ENCODE measurements around the gene IRF2BPL. TPM values are rescaled to one million over a fixed set of nuclear protein-coding genes. Genes with fewer than 3 reads are reported as not detected.
"Not testable (repeated sequence)": the region's sequence is repeated elsewhere in the genome, so short reads cannot be mapped to it uniquely, and the experiment has no call there.

IRF2BPL gene
- total RNA-seq, 1 experiment from 2014 or later, result 22.1 TPM

DNA sequence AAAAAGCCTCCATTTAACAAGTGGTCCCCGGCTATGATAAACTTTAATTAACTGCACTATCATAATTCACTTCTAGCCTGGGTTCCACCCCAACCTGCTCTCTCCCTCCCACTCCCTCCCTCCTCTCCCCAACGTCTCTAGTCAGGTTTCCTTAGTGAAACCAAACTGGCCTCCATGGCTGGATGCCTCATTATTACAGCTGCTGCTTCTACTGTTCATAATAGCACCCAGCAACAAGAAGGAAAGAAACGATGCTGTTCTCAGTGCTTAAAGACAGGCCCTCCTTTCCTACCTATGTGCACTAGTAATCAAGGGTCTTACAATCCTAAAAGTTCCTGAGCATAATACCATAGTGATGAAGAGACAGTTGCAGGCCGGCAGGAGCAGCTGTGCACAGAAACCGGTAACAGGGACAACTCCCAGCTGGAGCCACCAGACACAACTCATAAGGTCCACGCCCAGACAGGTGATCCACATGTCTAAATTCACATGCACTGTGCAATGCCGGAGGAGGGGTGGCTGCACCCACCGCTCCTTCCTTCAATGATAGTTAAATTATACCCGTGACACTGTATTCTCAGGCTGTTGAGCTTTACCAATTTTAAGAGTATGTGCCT, 6.2 kb downstream of the IRF2BPL start:
- no peak for DNase-seq (ENCODE audit: unreplicated experiment)
- Mint-ChIP-seq H3K4me1 (ENCODE audit: insufficient read depth, unreplicated experiment) (peaks cover 23% of the 10 kb centered on the region), H3K4me3 (ENCODE audit: unreplicated experiment) (peak overlapping the region; percentile 81), H3K27me3 (ENCODE audit: insufficient read depth, unreplicated experiment) (no peaks in the 10 kb centered on the region), H3K36me3 (ENCODE audit: insufficient read depth, unreplicated experiment) (peaks cover 29% of the 10 kb centered on the region), H3K27ac (ENCODE audit: low read depth, unreplicated experiment) (no peak overlapping the region), H3K9me3 (ENCODE audit: unreplicated experiment) (no peaks in the 10 kb centered on the region)
- intact Hi-C loops (cut with micrococcal nuclease), result no loop called here
- ChIA-PET POLR2A (interaction anchor here (1.0 to 17.6 kb wide), 10 partner anchors 10 to 134 kb away, joined by 3 to 721 read pairs (median 11); no protein-coding TSS in a partner anchor), CTCF (interaction anchor here (0.8 to 6.1 kb wide), 6 partner anchors 48 to 146 kb away, joined by 3 to 56 read pairs (median 6); no protein-coding TSS in a partner anchor)
- TF ChIP-seq CTCF (IDR thresholded peaks at IDR 0.05; ENCODE audit: unreplicated experiment), result no peak
- no TSS peak for BruUV-seq (replicated peaks)

DNA sequence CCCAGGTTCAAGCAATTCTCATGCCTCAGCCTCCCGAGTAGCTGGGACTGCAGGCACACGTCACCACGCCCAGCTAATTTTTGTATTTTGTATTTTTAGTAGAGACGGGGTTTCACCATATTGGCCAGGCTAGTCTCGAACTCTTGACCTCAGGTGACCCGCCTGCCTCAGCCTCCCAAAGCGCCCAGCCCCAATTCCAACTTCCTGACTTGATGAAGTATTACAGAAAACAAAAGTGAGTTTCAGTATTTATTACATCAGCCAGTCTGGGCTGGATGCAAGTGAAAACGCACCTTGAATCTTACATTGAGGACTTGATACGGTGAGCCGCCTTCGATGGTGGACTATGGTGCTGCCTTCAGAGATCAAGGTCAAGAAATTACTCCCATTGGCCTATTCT, 7.1 kb downstream of the IRF2BPL start:
- intact Hi-C loops (cut with micrococcal nuclease); BruUV-seq (replicated peaks); H3K4me3 Mint-ChIP-seq (ENCODE audit: unreplicated experiment); H3K27me3 Mint-ChIP-seq (ENCODE audit: insufficient read depth, unreplicated experiment); H3K9me3 Mint-ChIP-seq (ENCODE audit: unreplicated experiment); DNase-seq (ENCODE audit: unreplicated experiment); H3K27ac Mint-ChIP-seq (ENCODE audit: low read depth, unreplicated experiment): not testable (repeated sequence)
- H3K4me1 Mint-ChIP-seq (ENCODE audit: insufficient read depth, unreplicated experiment), result peaks cover 23% of the 10 kb centered on the region
- H3K36me3 Mint-ChIP-seq (ENCODE audit: insufficient read depth, unreplicated experiment), result peaks cover 26% of the 10 kb centered on the region
- ChIA-PET CTCF (interaction anchor here (0.9 to 6.1 kb wide), 3 partner anchors 65 to 145 kb away, joined by 3 to 56 read pairs (median 5); no protein-coding TSS in a partner anchor), POLR2A (interaction anchor here (1.0 to 17.6 kb wide), 5 partner anchors 11 to 133 kb away, joined by 3 to 721 read pairs (median 10); no protein-coding TSS in a partner anchor)

GRCh38 chr14:77018785-77019184, 9.7 kb downstream of the IRF2BPL start:
- H3K4me1 Mint-ChIP-seq (ENCODE audit: insufficient read depth, unreplicated experiment), result peaks cover 27% of the 10 kb centered on the region
- POLR2A ChIA-PET, result no interaction called here
- TF ChIP-seq CTCF (IDR thresholded peaks at IDR 0.05; ENCODE audit: unreplicated experiment), result no peak
- BruUV-seq (replicated peaks), result no TSS peak
- intact Hi-C loops (cut with micrococcal nuclease), result no loop called here
- CTCF ChIA-PET, result interaction anchor here (0.6 to 0.7 kb wide), 4 partner anchors 67 to 338 kb away, joined by 3 to 4 read pairs (median 4); no protein-coding TSS in a partner anchor
- H3K27ac Mint-ChIP-seq (ENCODE audit: low read depth, unreplicated experiment), result no peak overlapping the region
- no peaks in the 10 kb centered on the region for H3K27me3 Mint-ChIP-seq (ENCODE audit: insufficient read depth, unreplicated experiment)
- DNase-seq (ENCODE audit: unreplicated experiment), result peak; percentile 36
- H3K36me3 Mint-ChIP-seq (ENCODE audit: insufficient read depth, unreplicated experiment), result no peaks in the 10 kb centered on the region
- H3K4me3 Mint-ChIP-seq (ENCODE audit: unreplicated experiment), result no peak overlapping the region
- no peaks in the 10 kb centered on the region for H3K9me3 Mint-ChIP-seq (ENCODE audit: unreplicated experiment)

GRCh38 chr14:77017666-77018065, 10.8 kb downstream of the IRF2BPL start:
- CTCF ChIA-PET, result interaction anchor here (0.8 kb wide), 1 partner anchor 130 kb away, joined by 3 read pairs; no protein-coding TSS in a partner anchor

More at GRCh38 chr14:77017666-77018065, 10.8 kb downstream of the IRF2BPL start:
- Mint-ChIP-seq H3K4me3 (ENCODE audit: unreplicated experiment) (no peak overlapping the region), H3K9me3 (ENCODE audit: unreplicated experiment) (no peaks in the 10 kb centered on the region), H3K27ac (ENCODE audit: low read depth, unreplicated experiment) (no peak overlapping the region), H3K36me3 (ENCODE audit: insufficient read depth, unreplicated experiment) (no peaks in the 10 kb centered on the region), H3K27me3 (ENCODE audit: insufficient read depth, unreplicated experiment) (no peaks in the 10 kb centered on the region), H3K4me1 (ENCODE audit: insufficient read depth, unreplicated experiment) (peaks cover 16% of the 10 kb centered on the region)
- POLR2A ChIA-PET, result interaction anchor here (1.4 kb wide), 1 partner anchor 56 kb away, joined by 3 read pairs; no protein-coding TSS in a partner anchor
- BruUV-seq (replicated peaks), result no TSS peak
- TF ChIP-seq CTCF (IDR thresholded peaks at IDR 0.05; ENCODE audit: unreplicated experiment), result no peak
- intact Hi-C loops (cut with micrococcal nuclease), result no loop called here
- DNase-seq (ENCODE audit: unreplicated experiment), result no peak
